Endometrial microvascular endothelial cells (primary cell): Measurements from ENCODE around the gene SEMA3E. TPM values are rescaled to one million over a fixed set of nuclear protein-coding genes. Genes with fewer than 3 reads are reported as not detected.

Experiments
- in situ Hi-C: cut with HindIII; loops from 2 replicates; pipeline ENCODE4 v1.10.0; 2017; ENCODE audit warnings: low sequenced_read_pairs, low pct_unique_long_range_greater_than_20kb; ENCODE audit errors: inconsistent ontology term
- total RNA-seq: library from RNA; depleted of rRNA; stranded (reverse); fragments of >200 nt; gene quantifications from one replicate; pipeline ENCODE4 v1.2.3, GENCODE V29; 2015; ENCODE audit errors: inconsistent ontology term

Gene SEMA3E
- total RNA-seq, 1 donor from 2014 or later: under 0.01 TPM

DNA sequence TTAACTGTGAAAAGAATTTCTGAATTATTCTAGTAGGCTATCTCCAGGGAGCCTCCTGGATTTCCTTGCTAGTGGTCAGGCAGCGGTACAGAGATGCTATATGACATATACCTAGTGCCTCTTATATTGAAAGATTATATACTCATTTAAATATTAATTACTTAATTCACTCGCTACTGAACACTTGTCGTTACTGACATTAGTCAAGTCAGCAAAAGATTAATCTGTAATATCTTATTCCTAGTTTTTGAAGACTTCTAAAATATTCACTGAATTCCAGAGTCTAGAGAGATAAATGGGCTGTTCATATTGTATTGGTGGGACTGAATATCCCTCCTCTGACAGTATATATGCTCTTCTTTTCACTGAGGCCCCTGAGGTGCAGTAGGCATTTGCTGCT is 2.9 kb downstream of the SEMA3E start:
- in situ Hi-C loops: no loop called here

DNA sequence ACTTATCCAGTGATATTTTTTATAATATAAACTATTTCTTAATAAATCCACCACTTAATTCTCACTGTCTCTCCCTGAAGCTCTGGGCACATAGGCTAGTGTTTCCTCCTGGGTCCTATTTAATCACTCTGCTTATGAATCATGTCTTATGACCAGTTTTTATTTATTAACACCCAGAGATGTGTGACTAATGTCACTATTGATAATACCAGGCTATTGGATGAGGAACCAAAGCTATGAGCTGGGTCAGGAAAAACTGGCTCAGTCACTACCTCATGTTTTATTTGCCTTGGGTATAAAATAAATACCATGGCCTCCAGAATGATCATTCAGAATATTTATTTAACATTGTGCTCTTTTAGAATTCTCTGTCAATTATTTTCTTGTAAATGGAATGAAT is 5.2 kb downstream of the SEMA3E start:
- in situ Hi-C loops: no loop called here

DNA sequence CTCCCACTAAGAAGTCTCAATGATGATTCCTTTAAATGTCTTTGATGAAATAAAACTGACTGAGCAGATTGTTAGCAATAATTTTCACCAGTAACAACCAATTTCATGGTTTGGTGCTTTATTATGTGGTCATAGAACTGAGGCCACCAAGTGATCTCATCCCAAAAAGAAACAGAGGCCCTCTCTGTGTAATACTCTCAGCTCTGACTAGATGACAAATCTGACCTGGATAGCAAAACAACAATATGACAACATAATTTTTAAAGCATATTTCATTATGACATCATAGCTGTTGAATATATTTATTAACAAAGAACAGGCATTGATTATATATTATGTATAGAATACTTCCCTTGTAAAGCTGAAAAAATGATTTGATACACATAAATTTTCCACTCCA is 5.9 kb downstream of the SEMA3E start:
- in situ Hi-C loops: no loop called here

DNA sequence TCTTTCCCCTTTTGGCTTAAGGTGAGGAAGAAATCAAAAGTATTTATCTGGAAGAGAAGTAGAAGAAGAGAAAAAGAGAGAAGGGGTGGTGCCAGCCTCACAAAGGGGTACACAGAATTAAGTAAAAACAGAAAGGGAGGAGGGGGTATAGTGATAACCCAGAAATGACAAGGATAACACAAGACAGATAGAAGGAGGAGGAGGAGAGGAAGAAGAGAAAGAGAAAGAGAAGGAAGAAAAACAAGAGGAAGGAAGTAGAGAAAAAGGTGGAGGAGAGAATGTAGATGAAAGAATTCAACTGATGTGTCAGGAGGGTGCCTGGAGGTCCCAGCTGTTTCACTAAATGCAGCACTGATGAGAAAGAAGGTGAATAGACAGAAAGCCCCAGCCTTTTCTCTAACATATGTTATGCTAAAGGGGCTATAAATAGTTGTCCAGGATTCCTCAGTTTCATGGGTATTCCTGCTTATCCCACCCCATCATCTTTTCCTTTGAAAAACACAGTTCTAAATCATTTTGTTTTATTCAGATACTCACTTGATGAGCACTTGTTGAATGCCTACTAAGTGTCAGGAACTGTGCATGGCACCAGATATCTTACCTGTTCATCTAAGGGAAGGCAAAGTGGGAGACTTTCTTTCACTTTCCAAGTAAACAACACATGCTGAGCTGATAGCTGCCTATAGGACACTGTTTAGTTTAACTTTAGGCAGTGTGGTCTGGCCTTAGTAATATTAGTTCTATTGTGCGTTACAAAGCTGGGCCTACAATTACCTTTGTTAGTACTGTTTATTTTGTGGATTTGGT is 8.0 kb downstream of the SEMA3E start:
- in situ Hi-C loops: no loop called here

DNA sequence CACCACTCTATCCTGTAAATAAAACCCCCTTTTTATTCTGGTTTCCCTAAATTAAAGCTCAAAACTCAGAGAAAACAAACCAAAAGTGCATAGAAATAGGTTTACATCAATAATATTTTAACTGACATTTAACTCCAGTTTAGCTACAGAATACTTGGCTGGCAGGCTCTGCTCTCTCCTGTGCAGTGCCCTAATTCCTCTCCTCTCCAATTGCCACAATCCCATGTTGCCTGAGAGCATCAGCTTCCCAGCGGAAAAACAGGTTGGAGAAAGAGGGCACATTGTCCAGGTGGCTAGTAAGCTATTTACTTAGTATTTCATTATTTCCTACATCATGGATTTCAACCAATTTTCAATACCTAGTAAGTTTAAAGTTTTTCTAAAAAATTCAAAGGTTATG is 8.7 kb downstream of the SEMA3E start:
- in situ Hi-C loops: no loop called here

DNA sequence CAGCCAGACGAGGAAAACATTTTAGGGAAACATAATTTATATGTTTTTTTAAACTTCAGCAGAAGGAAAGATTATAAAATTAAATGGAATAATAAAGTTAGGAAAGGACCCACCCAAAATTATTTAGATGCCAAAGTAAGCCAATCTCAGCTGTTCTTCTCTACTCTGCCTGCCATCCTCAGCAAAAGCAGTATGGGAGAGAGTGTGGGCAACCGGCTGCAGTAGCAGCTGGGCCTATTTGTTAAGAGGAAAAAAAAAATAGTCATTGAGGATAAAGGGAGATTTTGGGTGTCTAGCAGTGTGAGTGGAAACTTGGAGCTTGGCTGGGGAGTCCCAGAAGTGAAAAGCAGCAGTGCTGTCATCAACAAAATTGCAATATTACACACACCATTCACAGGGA is 15.4 kb downstream of the SEMA3E start:
- in situ Hi-C loops: no loop called here

DNA sequence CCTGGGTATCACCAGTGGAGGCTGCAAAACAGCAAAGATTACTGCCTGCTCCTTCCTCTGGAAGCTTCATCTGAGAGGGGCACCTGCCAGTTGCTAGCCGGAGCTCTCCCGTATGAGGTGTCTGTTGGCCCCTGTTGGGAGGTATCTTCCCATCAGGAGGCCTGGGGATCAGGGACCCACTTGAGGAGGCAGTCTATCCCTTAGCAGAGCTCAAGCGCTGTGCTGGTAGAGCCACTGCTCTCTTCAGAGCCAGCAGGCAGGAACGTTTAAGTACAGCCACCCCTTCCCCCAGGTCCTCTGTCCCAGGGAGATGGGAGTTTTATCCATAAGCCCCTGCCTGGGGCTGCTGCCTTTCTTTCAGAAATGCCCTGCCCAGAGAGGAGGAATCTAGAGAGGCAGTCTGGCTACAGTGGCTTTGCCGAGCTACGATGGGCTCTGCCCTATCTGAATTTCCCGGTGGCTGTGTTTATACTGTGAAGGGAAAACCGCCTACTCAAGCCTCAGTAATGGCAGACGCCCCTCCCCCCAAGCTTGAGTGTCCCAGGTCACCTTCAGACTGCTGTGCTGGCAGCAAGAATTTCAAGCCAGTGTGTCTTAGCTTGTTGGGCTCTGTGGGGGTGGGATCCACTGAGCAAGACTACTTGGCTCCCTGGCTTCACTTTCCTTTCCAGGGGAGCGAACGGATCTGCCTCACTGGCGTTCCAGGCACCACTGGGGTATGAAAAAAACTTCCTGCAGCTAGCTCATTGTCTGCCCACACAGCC is 19.6 kb downstream of the SEMA3E start:
- in situ Hi-C loops: no loop called here

- in situ Hi-C loops: no loop called here
These were observed 31.1 kb downstream of the SEMA3E start for GRCh38 chr7:83617858-83618257.

- in situ Hi-C loops: no loop called here
These were observed 34.8 kb downstream of the SEMA3E start for GRCh38 chr7:83614112-83614511.

DNA sequence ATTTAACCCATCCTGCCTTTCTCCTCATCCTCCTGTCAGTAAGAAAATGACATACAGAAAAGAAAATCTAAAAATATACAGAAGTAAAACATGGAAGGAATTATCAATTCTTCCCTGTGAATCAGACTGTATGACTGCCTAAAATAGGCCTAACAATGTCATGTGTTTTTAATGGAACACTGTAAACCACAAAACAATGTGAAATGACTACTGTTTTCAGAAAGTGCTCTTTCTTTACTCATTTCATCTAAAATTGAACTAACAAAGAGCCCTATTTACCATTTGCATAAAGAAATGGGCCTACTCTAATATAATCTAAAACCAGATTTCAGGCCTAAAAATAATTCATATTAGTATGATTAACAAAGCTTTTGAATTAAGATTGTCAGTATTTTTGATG is 35.7 kb downstream of the SEMA3E start:
- in situ Hi-C loops: no loop called here

GRCh38 chr7:83611776-83612175 is 37.2 kb downstream of the SEMA3E start:
- in situ Hi-C loops: no loop called here

DNA sequence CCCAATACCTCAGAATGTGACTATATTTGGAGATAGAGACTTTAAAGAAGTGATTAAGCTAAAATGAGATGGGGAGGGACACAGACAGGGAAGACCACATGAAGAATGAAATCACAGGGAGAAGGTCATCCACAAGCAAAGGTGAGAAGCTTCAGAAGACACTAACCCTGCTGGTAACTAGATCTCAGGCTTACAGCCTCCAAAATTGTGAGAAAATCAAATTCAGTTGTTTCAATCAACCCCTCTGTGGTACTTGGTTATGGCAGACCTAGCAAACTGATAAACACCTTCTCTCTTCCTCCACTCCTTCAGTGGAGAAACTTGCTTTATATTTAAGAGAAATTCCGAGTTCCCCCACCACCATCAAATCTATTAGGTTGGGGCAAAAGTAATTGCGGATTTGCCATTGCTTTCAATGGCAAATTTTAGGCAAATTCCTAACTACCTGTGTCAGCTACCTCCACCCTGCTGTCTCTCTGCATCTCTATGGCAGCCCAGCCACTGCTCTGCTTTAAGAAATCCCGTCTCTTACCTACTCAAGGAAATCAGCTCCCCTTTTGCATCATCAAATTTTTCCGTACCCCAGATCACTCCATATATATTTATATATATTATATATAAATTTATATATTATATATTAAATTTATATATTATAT is 38.2 kb downstream of the SEMA3E start:
- in situ Hi-C loops: no loop called here

DNA sequence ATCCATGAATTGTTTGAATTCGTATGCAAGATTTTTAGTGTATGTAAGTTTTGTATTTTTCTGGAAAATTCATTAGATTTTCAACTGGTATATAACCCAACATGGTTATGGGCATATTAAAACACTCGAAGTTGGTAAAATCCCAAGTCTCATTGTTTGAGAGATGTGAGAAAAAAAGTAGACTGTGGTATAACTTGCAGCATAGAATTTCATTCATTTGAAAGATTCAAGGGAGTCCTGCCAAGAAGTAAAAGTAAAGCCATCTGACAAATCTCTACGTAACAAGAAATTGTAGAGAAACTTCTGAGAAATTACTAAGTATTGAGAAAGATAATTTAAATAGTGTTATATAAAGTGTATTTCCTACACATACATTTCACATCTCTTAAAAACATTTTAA is 40.2 kb downstream of the SEMA3E start:
- in situ Hi-C loops: no loop called here

DNA sequence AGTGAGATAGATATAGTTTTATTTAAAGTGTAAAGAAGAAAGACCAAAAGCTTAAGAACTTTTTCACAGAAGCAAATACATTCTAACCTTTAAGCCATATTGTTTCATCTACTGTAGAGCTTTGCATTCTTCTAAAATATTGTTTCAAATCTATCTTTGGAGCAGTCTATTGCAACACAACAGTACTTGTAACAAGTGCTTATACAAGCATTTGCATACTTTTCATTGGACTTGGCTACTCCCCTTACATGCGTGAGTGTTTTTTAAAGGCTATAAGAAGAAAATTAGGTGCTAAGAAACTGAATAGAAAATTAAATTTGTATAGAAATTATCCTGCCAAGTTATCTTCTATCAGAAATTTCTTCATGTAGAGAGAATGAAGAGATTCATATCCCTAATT is 45.3 kb downstream of the SEMA3E start:
- in situ Hi-C loops: no loop called here

GRCh38 chr7:83599131-83599530 is 49.8 kb downstream of the SEMA3E start:
- in situ Hi-C loops: no loop called here

- in situ Hi-C loops: no loop called here
These were observed 54.9 kb downstream of the SEMA3E start for GRCh38 chr7:83593921-83594475.

DNA sequence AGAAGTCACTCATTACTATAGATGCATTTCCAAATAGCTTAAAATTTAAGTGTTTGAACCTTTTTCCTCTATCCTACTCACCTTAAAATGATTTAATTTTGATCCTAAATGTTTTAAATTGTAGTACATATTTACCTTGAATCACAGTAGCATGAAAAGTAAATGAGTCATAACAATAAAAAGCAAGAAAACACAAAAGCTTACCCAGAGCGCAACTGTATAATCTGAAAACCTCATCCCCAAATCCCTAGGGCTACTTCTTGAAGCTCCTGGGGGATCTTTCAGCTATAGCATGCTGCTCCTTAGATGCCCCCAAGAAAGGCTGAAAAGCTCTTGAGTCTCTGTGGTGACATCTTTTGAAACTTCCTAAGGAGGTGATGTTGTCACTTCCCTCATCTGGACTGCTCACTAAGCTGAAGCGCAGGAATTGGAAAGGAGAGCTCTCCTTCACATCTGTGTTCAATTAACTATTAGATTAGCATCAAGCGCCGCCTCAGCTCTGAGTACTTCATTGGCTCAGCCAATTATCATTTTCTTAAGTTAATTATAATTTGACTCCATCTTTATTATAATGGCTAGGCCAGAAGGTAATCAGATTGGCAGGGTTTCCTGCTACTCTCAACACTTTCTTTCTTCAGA is 60.2 kb downstream of the SEMA3E start:
- in situ Hi-C loops: no loop called here

- in situ Hi-C loops: no loop called here
These were observed 62.7 kb downstream of the SEMA3E start for GRCh38 chr7:83586281-83586680.
